ENCODE measurements around the gene MRPL37. TPM values are rescaled to one million over a fixed set of nuclear protein-coding genes. Genes with fewer than 3 reads are reported as not detected.

Gene MRPL37
- total RNA-seq = 10 to 100 TPM; 63.2 to 83.3 (median 75.3) TPM

DNA sequence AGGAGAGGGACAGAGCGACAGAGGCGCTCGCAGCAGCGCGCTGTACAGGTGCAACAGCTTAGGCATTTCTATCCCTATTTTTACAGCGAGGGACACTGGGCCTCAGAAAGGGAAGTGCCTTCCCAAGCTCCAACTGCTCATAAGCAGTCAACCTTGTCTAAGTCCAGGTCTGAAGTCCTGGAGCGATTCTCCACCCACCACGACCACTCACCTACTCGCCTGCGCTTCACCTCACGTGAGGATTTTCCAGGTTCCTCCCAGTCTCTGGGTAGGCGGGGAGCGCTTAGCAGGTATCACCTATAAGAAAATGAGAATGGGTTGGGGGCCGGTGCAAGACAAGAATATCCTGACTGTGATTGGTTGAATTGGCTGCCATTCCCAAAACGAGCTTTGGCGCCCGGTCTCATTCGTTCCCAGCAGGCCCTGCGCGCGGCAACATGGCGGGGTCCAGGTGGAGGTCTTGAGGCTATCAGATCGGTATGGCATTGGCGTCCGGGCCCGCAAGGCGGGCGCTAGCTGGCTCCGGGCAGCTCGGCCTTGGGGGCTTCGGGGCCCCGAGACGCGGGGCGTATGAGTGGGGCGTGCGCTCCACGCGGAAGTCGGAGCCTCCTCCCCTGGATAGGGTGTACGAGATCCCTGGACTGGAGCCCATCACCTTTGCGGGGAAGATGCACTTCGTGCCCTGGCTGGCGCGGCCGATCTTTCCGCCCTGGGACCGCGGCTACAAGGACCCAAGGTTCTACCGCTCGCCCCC, at the start of gene MRPL37, which contains the start of gene CYB5RL:
Gene MRPL37, plus strand, starts transcription at position 403 of the 754 bp plus-strand sequence. Its CDS starts 77 bp downstream, at position 480.
Gene CYB5RL, minus strand, starts transcription at position 266 of the 754 bp plus-strand sequence. CDS start 4,414 bp downstream, outside the sequence.
- peak; percentile 95 for DNase-seq (ENCODE audit: low spot score in 2 of 2)
- Histone ChIP-seq H3K4me3 (peak within 1 kb of the TSS; percentile 76), H3K27me3 (no peaks in the 10 kb centered on the region), H3K36me3 (peaks cover 13% of the 10 kb centered on the region), H3K9me3 (no peaks in the 10 kb centered on the region), H3K4me1 (peaks cover 24% of the 10 kb centered on the region), H3K27ac (peak within 1 kb of the TSS; percentile 78)
- WGBS = 3% methylated on average over 14 of the region's 51 CpGs
- TF ChIP-seq POLR2AphosphoS5 (IDR thresholded peaks at IDR 0.05) (peak in 1 of 3 donors; percentile 37), POLR2A (IDR thresholded peaks at IDR 0.05) (no peak)

DNA sequence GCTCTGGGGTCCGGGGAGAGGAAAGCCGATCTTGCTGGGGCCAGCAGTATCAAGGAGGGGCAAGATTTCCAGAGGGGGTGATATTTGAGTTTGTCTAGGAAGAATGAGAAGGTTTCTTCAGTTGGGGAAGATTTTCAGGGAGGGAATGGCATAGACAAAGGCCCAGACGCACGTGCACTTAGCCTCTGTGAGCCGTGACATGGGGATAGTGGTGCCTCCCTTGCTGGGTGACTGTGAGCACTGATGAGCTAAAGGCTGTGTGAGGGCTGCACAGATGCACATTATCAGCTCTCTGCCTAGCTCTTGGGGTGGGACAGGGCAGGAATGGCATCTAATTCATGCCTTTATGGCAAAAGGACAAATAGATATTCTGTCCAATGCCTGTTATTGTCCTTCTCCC, 49.0 kb upstream of the MRPL37 start:
- no peaks in the 10 kb centered on the region for H3K9me3 ChIP-seq
- WGBS = 86% methylated on average over 5 of the region's 5 CpGs
- no peaks in the 10 kb centered on the region for H3K36me3 ChIP-seq
- no peak for DNase-seq (ENCODE audit: low spot score in 2 of 2)
- no peak overlapping the region for H3K4me3 ChIP-seq
- no peaks in the 10 kb centered on the region for H3K27me3 ChIP-seq
- peaks cover 14% of the 10 kb centered on the region for H3K4me1 ChIP-seq
- TF ChIP-seq POLR2A (IDR thresholded peaks at IDR 0.05) = no peak
- TF ChIP-seq, protein P1, sequence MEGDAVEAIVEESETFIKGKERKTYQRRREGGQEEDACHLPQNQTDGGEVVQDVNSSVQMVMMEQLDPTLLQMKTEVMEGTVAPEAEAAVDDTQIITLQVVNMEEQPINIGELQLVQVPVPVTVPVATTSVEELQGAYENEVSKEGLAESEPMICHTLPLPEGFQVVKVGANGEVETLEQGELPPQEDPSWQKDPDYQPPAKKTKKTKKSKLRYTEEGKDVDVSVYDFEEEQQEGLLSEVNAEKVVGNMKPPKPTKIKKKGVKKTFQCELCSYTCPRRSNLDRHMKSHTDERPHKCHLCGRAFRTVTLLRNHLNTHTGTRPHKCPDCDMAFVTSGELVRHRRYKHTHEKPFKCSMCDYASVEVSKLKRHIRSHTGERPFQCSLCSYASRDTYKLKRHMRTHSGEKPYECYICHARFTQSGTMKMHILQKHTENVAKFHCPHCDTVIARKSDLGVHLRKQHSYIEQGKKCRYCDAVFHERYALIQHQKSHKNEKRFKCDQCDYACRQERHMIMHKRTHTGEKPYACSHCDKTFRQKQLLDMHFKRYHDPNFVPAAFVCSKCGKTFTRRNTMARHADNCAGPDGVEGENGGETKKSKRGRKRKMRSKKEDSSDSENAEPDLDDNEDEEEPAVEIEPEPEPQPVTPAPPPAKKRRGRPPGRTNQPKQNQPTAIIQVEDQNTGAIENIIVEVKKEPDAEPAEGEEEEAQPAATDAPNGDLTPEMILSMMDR (IDR thresholded peaks at IDR 0.05) = no peak
- no peak for TF ChIP-seq POLR2AphosphoS5 (IDR thresholded peaks at IDR 0.05)
- no peak for TF ChIP-seq EP300 (IDR thresholded peaks at IDR 0.05)
- H3K27ac ChIP-seq = no peak overlapping the region

DNA sequence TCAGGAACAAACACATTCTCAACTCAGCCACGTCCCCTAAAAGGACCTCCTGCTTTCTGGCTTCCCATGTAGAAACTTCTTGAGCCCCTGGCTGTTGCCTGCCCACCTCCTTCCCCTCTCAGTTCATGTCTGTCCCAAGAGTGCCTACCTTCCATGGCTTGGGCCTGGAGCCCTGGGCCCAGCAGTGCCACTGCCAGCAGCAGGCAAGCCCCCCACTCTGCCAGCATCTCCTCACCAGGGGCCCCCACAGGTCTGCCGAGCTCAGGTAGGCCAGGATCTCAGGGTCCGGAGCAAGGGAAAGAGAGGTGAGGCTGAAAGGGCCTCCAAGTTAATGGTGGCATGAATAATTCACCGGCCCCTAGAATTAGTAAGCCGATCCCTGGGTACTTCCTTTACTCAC, 47.3 kb upstream of the MRPL37 start, which contains the start of gene CDCP2:
Gene CDCP2, minus strand, starts transcription at position 305 of the 400 bp plus-strand sequence. Its CDS starts 78 bp downstream, at position 227.
- Histone ChIP-seq H3K9me3 (no peaks in the 10 kb centered on the region), H3K36me3 (no peaks in the 10 kb centered on the region), H3K4me1 (peaks cover 14% of the 10 kb centered on the region), H3K4me3 (peak within 1 kb of the TSS; percentile 8), H3K27ac (peak within 1 kb of the TSS; percentile 69), H3K27me3 (no peaks in the 10 kb centered on the region)
- TF ChIP-seq, protein P1 (IDR thresholded peaks at IDR 0.05) = no peak
- no peak for TF ChIP-seq POLR2AphosphoS5 (IDR thresholded peaks at IDR 0.05)
- no peak for TF ChIP-seq POLR2A (IDR thresholded peaks at IDR 0.05)
- TF ChIP-seq EP300 (IDR thresholded peaks at IDR 0.05) = no peak
- DNase-seq (ENCODE audit: low spot score in 2 of 2) = no peak
- 100% methylated on average over 5 of the region's 5 CpGs for WGBS

DNA sequence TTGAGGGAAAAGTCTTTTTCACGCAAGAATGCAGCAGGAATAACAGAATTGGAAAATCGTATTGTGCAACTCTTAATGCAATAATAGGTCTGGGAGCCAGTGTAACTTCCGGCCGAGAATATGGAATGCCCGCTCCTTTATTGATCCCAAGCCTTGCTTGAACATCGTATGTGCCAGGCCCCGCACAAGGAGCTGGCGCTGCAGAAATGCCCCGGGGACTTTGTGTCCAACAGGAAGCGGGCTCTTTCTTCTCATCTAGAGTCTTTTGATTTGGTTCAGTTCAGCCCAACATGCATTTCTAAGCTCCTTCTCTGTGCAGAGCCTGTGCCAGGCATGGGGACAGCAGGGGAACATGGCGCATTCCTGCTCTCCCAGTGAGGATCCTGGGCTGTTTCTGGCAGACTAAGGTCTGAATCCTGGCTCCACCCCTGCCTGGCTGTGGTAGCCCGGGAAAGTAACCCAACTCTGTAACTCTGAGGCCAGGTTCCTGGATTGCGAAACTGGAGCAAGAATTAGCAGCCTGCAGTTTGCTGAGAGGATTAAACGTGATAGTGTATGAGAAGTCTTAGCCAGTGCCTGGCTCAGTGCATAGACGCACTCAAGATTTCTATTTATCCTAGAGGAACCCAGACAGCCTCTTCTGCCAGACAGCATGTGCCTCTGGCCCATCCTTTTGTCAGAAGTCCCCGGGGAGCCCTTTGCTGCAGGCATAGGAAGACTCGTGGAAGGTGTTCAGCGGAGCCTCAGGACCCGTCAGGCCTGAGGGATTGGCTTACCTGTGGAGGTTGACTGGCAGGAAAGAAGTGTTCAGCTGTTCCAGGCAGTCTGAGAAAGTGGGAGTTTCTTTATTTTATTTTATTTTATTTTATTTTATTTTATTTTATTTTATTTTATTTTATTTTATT, 46.2 kb upstream of the MRPL37 start:
- H3K27me3 ChIP-seq = no peaks in the 10 kb centered on the region
- peaks cover 14% of the 10 kb centered on the region for H3K4me1 ChIP-seq
- no peak for TF ChIP-seq EP300 (IDR thresholded peaks at IDR 0.05)
- TF ChIP-seq, protein P1 (IDR thresholded peaks at IDR 0.05) = no peak
- no peak for TF ChIP-seq POLR2AphosphoS5 (IDR thresholded peaks at IDR 0.05)
- TF ChIP-seq POLR2A (IDR thresholded peaks at IDR 0.05) = no peak
- H3K36me3 ChIP-seq = no peaks in the 10 kb centered on the region
- H3K9me3 ChIP-seq = no peaks in the 10 kb centered on the region
- peak overlapping the region; percentile 8 for H3K4me3 ChIP-seq
- WGBS = 35% methylated on average over 19 of the region's 19 CpGs
- DNase-seq (ENCODE audit: low spot score in 2 of 2) = peak; percentile 85 to 87
- peak overlapping the region; percentile 69 for H3K27ac ChIP-seq

DNA sequence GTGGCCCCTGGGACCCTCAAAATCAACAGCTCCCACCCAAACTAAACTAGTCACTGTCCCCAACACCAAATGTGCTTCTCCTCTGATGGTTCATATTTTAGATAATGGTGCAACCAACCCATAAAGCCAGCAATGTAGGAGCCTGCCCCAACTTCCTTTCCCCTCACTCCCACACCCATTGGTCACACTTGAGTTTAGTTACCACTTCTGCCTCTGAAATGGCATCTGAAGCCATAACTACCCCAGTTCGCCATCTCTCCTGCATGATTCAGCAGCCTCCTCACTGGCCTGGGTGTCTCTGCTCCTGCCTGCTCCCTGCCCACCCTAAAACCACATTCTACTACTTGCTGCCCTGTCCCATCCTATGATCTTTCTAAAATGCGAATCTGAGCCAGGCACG, 43.8 kb upstream of the MRPL37 start:
- TF ChIP-seq EP300 (IDR thresholded peaks at IDR 0.05) = no peak
- TF ChIP-seq POLR2A (IDR thresholded peaks at IDR 0.05) = no peak
- TF ChIP-seq, protein P1 (IDR thresholded peaks at IDR 0.05) = no peak
- no peak for TF ChIP-seq POLR2AphosphoS5 (IDR thresholded peaks at IDR 0.05)
- H3K9me3 ChIP-seq = no peaks in the 10 kb centered on the region
- no peaks in the 10 kb centered on the region for H3K27me3 ChIP-seq
- H3K4me3 ChIP-seq = no peak overlapping the region
- H3K27ac ChIP-seq = no peak overlapping the region
- no peaks in the 10 kb centered on the region for H3K36me3 ChIP-seq
- DNase-seq (ENCODE audit: low spot score in 2 of 2) = no peak
- H3K4me1 ChIP-seq = peaks cover 14% of the 10 kb centered on the region
- 97% methylated on average over 3 of the region's 3 CpGs for WGBS

Data from suprapubic skin (tissue), 4 donors.